ENCODE results near the gene USP15.

DNA sequence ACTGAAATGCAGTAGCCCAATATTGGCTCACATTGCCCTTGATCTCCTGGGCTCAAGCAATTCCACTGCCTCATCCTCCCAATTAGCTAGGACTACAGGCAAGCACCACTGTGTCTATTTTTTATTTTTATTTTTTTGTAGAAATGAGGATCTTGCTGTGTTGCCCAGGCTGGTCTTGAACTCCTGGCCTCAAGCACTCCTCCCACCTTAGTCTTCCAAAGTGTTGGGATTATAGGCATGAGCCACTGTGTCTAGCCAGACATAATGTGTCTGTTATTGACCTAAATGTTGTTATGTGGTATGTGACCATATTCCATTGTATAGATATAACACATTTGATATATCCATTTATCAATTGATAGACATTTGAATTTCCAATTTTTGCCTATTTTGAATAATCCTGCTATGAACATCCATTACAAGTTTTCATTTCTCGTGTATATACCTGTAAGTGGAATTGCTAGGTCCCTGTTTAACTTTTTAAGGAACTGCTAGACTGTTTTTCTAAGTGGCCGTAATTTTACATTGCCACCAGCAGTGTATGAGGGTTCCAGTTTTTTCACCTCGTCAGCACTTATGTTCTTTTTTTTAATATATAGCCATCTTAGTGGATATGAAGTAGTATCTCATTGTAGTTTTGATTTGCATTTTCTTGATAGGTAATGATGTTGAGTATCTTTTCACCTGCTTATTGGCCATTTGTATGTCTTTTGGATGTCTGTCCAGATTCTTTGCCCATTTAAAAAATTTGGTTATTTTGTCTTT is 9.4 kb downstream of the USP15 start:
- TF ChIP-seq, protein P1, sequence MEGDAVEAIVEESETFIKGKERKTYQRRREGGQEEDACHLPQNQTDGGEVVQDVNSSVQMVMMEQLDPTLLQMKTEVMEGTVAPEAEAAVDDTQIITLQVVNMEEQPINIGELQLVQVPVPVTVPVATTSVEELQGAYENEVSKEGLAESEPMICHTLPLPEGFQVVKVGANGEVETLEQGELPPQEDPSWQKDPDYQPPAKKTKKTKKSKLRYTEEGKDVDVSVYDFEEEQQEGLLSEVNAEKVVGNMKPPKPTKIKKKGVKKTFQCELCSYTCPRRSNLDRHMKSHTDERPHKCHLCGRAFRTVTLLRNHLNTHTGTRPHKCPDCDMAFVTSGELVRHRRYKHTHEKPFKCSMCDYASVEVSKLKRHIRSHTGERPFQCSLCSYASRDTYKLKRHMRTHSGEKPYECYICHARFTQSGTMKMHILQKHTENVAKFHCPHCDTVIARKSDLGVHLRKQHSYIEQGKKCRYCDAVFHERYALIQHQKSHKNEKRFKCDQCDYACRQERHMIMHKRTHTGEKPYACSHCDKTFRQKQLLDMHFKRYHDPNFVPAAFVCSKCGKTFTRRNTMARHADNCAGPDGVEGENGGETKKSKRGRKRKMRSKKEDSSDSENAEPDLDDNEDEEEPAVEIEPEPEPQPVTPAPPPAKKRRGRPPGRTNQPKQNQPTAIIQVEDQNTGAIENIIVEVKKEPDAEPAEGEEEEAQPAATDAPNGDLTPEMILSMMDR (IDR thresholded peaks at IDR 0.05; ENCODE audit: low read length): no peak
- TF ChIP-seq EZH2 (optimal IDR thresholded peaks at IDR 0.05; ENCODE audit: low read depth, low read length): no peak

All from MM.1S (cell line).